ENCODE measurements around the gene ARHGAP10.

ARHGAP10 gene

DNA sequence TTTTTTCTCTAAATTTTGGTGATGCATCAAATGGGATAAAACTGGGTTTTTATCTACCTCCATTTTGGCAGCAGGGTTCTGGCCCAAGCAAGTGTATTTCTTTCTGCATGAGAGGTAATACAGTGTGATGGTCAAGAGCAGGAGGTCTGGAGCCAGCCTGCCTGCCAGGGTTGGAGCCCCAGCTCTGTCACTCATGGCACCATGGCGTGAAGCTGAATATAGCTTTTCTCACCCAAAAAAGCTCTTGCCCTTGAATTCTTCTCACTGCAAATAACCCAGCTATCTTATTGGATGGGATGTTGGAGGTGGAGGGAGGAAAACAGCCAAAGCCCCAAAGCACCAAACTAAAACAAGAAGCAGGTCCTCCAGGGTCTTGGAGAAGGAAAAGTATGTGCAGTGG is 218.4 kb downstream of the ARHGAP10 start:
- no peak for DNase-seq (ENCODE audit: low read depth)

DNA sequence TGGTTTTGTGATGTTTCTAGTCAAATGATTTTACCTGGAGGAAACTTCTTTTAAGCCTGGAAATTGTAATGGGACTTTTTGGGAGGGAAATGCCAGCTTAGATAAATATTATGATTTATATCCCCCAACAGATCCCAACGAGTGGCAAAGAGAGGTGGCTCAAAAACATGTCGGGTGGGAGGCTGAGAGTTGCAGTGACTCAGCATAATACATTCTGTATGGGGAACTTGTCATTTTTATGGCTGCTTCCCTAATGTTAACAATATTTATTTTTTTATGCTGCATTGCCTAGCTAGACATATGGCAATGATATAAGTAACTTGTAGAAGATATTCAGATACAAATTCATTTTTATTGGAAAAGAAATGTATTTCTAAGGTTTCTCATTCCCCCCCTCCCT is 219.0 kb downstream of the ARHGAP10 start:
- DNase-seq (ENCODE audit: low read depth): no peak

DNA sequence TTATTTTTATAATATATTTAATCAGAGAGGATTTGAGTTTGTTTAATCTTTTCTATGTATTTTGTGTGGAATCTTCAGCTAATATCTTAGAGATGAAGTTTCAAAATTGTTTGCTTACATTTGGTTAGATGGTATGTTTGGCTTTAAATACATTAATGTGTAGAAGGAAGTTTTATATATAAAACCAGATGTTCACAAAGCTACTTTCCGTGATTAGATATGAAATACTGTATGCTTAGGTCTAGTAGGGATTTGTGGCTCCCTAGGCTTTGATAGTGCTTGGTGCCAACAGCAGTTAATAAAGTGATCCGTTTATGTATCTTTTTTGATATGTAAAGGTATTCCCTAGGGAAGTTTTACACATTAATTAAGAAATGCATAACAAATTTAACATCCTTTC is 223.0 kb downstream of the ARHGAP10 start:
- DNase-seq (ENCODE audit: low read depth): no peak

DNA sequence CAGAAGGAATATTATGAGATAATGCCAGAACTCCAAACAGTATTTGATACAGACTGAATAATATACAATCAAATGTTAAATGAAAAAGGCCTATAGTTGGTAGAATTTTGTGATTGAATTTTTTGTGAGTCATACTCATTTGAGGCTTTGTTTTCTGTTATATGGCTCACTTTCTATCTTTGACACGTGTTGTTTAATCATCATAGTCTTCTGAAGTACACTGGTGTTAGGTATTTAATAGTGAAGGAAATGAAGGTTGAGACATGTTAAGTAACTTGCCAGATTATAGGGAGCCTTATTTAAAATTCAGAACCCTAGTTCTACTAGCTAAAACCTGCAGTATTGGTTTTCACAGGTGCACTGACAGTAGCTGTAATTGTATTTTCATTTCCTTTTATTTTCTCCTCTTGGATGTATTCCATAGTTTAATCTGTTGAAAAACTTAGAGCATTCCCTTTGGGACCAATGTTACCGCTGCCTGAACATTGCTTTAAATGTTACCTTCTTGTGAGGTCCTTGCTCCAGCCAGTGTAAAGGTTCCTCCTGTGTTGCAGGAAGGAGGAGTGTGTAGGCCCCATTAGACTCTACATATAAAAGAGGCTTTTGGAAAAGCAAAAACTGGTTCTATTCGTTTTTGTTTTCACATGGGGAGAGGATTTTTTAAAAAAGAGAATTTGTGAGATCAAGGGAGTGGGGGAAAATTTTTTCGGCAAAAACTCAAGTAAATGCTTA is 224.1 kb downstream of the ARHGAP10 start:
- no peak for DNase-seq (ENCODE audit: low read depth)

DNA sequence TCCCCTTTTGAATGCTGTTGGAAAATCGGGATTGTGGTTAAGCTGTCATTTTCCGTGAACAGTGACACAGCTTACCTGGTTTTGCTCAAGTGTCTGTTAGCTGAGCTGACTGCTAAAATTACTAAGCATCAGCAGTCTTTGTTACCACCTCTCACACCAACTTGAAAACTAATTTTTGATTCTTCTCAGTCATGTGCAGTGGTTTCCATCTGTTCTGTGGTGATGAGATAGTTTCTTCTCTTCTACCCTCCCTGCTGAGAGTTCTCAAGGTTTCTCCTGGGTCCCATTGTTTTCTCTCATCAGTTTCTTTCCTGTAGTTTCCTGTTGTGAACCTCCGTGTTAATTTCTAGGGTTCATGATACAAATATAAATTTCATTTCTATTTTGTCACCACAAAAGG is 225.6 kb downstream of the ARHGAP10 start:
- no peak for DNase-seq (ENCODE audit: low read depth)

DNA sequence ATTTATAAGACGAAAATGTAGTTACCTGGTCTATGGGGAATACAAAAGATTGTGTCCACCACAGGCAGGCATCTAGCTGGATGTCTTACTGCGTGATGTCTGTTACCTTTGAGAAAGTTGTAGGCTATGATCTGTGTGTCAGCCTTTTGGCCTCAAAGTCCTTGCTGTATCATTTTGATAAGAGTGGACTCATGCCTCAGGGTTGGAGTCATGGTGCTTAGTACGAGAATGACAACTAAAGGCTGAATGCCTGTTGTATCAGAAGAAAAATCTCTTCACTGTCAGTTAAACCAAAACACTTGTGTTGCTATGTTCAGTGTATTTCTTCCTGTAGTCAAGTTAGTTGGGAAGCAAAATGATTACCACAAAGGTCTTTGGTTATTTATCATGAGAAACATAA is 226.2 kb downstream of the ARHGAP10 start:
- no peak for DNase-seq (ENCODE audit: low read depth)

DNA sequence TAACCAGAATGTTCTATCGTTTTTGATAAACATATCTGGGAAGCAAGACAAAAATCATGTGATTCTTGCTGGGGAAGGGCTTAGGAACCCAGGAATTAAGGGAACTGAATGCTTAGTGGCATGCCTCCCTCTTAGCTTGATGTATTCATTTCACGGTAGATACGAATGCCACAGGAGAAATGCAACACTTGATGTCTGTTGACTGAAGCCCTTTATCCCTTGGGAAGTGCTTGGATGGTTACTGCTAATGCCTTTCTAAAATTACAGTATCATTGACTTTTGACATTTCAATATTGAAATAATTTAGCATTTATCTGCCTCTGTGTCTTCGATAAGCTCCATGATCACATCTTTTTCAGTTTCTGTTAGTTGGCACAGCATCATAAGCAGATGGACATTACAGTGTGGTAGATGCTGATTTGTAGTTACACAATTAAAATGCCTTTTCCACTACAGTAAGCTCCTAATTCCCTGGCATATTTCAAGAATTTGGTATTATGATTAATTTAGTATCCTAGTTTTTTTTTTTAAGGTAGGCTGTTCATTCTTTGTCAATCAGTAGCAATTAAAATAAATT is 226.7 kb downstream of the ARHGAP10 start:
- no peak for DNase-seq (ENCODE audit: low read depth)

DNA sequence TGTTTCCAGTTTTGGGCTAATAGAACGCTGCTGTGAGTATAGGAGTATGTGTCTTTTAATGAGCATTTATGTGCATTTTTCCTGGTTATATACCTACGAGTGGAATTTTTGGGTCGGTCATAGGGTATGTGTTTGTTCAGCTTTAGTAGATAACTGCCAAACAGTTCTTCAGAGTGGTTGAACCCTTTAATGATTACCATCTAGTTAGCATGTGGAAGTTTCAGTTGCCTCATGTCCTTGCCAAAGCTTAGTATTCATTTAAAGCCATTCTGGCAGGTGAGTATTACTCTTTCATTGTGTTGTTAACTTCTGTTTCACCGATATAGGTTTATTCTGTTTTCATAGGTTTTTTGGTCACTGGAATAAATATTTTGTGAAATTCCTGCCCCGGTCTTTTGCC is 229.1 kb downstream of the ARHGAP10 start:
- no peak for DNase-seq (ENCODE audit: low read depth)

DNA sequence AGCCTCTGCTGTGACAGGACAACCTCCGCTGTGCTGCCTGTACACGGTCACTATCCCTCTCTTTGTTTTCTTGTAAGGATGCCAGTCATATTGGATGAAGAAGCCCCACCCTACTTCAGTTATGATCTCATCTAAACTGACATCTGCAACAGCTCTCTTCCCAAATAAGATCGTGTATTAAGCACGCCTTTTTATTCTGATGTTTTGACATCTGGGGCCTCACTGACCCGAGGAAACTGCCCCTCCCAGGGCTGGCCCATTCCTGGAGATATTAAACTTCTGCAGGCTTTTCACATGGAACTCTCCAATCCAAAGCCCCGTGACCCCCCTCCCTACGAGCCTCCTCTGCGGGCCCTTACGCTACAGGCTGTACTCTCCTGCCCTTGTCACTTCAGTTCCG is 232.0 kb downstream of the ARHGAP10 start:
- no peak for DNase-seq (ENCODE audit: low read depth)

DNA sequence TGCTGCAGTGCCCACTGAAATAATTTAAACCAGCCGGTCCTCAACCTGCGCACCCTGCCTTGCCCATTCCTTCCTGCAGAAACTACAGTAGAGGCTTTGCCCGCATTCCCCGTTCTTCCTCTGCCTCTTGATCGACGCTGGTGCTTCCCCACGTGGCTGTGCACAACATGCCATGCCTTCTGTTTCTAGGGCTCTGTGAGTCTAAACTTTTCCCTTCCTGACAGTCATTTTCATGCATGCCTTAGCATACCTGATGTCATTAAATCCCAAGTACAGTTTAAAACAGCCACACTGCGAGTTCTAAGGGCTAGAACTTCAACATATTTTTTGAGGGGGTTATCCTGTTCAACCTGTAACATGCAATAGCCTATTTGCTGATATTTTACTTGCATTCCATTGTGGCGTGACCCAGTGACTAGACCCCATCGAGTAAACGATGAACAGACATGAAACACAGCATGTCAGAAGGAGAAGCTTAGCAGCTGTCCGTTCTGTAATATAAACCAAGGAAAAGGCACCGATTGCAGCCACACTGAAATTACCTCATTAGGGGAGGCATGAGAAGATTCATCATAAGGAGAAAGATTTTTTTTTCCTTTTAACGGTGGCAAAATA is 232.5 kb downstream of the ARHGAP10 start:
- DNase-seq (ENCODE audit: low read depth): no peak

DNA sequence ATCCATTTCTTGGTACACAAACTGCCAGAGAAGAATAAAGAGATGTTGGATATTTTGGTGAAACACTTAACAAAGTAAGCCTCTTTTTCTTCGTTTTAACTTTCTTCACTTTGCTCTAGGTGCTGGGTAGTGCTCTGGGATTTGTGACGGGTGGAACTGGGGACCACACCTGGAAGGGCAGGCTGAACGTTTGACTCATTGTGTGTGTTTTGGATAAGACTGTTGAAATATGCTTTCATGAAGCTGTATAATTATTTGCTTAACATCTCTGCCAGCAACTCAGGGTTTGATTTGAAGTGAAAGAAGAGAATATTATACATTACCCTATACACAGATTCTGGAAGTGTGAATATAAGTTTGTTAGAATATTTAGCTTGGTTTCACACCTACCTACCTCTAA is 233.2 kb downstream of the ARHGAP10 start:
- DNase-seq (ENCODE audit: low read depth): no peak

DNA sequence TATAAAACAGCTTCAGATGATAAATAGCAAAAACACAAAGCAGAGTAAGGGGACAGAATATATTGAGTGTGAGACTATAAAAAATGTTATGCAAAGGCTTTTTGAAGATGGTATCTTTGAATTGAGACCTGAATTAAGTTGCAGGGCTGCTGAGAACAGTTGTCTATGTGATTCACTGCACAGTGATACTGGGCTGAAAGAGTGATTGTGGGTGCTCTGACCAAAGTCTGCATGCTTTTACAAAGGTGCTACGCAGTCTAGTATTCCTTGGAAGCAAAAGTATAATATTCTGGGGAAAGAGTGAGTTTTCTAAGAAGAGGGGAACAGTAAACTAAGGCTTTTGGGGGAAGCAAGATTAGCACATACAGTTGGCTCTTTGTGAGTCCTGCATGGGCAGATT is 234.0 kb downstream of the ARHGAP10 start:
- DNase-seq (ENCODE audit: low read depth): no peak

DNA sequence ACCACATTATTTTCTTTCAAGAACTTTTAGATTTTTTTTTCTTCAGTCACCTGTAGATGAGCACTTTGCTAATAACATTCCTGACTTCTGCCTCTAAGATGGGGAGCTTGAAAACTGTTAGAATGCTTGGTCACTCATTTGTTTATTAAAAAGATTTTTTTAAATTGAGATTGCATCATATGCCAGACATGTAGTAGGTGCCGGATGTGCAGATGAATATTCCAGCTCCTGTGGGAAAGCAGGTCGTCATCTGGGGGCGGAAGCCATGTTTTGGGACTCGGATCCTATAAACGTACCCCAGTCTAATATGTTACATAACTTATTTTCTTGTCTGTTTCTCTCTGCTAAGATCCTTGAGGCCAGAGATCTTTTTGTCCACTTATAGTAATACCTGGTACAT is 236.8 kb downstream of the ARHGAP10 start:
- no peak for DNase-seq (ENCODE audit: low read depth)

DNA sequence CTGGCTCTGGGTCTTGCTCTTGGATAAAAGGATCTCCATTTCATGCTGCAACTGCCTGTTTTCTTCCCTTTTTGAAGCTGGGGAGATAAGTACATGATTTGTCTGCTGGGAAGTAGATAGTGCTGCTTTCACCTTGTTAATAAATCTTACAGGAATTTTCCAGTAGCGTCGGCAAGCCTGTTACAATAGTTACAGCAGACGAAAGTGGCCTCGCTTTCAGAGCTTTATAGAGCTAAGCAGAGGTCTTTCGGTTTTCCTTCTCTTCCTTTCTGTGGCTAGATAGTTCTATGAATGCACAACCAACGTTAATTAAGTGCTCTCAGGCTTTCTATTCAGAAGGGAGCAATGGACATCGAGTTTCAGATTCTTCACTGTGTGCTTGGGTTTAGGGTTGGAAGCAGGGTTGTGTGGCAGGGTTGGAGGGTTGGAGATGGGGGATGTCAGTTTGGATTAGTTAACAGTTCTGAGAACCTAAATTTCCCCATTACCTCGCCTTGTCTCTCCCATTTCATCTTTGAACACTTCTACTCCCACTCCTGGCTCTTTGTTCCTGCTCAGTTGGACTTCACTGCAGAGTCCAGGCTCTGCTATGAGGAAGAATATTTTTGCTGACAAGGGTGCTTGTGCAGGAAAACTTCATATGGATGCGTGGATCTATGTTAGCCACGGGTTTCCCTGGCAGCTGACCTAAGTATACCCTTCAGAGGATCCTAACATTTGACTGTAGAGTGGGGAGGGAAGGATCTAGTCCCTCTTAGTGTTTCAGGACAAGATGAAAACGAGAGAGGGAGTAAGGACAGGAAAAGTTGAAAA is 237.9 kb downstream of the ARHGAP10 start:
- no peak for DNase-seq (ENCODE audit: low read depth)

DNA sequence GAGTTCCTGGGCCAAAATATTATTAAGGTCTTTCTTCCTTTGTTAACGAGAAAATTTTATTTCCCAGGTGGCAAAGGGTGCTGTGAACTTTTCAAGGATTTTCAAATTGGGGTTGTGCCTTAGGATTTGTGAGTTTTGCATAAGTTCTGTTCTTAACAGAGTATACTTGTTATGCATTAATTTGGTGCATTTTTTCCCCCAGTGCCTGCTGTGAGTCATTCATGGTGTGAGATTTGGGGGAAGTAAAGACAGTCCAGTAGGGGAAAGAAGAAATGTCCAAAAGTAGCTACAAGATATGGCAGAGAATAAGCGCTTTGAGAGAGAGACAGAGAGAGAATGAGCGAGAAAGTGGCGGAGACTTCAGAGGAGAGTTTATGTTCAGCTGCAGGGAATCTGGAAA is 239.2 kb downstream of the ARHGAP10 start:
- no peak for DNase-seq (ENCODE audit: low read depth)

DNA sequence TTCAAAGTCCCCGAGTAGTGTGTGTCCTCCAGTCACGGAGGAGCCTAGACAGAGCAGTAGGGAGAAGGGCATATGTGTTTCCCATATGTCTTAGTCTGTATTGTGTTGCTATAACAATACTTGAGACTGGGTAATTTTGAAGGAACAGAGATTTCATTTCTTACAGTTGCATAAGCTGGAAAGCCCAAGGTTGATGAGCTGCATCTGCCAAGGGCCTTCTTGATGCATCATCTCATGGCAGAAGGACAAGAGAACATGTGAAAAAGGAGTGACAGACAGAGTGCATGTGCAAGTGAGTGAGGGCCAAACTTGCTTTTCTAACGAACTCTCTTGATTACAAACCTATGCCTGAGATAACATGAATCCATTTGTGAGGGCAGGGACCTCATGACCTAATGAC is 243.4 kb downstream of the ARHGAP10 start:
- DNase-seq (ENCODE audit: low read depth): no peak

DNA sequence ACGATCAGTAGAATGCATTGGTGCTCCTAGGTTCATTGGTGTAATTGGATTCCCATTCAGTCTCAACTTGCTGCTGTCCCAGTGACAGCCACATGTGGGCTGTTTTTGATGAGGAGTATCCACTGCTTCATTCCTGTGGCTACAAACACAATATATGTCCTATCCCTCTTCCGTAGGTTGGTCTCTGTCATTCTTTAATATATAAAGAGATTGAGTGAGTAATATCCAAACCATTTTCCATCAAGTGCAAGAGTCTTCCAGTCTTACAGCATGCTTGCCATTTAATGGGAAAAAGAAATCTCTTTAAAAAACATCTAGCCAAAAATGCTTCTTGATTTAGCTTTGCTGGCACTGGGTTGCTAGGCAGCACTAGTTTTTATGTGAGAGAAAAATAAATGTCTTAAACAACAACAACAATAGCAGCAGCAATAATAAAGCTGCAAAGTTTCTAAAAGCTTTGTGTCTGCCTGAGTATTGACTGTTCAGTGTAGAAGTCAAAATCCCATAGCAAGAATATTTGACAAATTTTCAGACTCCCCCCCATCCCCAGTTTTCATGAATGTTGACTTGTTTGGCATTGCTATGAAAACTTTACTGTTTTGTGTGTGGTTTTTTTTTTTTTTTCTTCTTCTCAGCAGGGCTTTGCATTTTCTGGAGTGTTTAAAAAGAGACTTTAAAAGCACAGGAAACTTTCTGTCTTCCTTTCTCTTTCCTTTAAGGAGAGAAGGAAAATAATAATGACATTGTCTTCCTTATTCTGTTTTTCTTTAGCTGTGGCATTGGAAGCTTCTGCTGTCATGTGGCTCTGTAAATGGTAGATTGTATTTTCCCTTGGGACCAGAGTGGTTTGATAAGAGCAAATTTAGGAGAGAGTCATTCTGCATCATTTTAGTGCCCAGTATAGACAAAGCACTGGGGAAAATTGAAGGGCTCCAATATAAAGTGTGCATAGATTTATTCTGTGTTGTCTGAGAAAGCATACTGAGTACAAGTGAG is 244.3 kb downstream of the ARHGAP10 start:
- DNase-seq (ENCODE audit: low read depth): no peak

DNA sequence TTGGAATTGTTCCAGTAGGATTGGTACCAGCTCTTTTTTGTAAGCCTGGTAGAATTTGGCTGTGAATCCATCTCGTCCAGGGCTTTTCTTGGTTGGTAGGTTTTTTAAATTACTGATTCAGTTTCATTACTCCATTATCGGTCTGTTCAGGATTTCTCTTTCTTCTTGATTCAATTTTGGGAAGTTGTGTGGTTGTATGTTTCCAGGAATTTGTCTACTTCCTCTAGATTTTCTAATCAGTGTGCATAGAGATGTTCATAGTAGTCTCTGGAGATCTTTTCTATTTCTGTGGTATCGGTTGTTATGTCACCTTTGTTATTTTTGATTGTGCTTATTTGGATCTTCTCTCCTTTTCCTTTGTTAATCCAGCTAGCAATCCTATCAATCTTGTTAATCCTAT is 248.7 kb downstream of the ARHGAP10 start:
- no peak for DNase-seq (ENCODE audit: low read depth)

DNA sequence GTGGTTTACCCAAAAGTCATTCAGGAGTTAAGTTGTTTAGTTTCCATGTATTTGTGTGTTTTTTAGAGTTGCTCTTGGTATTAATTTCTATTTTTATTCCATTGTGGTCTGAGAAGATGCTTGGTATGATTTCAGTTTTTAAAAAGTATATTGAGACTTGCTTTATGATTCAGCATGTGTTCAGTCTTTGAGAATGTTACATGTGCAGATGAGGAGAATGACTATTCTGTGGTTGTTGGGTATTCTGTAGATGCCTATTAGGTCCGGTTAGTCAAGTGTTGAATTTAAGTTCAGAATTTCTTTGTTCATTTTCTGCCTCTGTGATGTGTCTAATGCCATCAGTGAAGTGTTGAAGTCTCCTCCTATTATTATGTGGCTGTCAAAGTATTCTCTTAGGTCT is 249.4 kb downstream of the ARHGAP10 start:
- no peak for DNase-seq (ENCODE audit: low read depth)

DNA sequence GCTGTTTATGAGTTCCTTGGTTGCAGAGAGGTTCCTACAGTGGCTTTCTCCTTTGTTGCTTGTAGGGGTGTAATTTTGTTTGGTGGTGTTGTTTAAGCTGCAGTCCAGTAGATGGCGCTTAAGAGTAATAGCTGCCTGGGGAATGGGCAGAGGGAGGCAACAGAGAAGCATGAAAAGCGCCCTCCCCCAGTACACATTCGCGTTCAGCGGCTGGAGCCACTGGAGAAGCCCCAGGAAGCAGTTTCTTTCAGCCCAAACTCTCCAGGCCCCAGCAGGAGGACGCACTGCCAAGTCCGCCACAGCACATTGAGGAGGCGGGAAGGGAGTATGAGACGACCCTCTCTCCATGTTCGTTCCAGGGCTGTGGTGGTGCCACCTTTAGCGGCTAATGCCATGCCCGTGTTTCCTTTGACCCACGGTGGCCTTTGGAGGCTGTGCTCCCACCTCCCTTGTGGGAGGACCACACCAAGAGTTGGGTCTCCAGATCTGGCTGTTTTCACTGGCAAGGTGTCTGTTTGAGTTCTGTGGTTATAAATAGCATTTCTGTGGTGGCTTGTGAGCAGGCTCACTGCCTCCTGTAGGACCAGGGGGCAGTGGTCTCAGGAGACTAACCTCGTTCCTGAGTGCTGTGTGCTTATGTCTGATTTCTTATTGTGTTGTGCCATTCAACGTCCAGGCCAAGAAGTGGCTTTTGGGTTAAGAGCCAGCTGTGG is 252.3 kb downstream of the ARHGAP10 start:
- DNase-seq (ENCODE audit: low read depth): no peak

DNA sequence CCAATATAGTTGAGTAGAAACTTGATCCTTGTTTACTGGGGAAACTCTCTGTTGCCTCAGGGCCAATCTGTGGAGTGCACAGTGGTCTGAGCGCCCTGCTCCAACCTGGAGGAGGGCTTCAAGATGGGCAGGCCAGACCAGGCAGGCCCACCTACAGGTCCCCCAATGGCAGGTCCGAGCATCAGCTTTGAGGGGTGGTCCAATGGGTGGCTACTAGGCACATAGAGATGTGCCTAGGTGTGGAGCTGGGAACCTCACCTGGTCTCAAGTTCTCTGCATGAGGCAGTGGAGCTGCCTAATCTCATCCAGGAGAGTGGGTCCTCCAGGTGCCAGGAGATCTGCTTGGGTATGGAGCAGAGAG is 252.9 kb downstream of the ARHGAP10 start:
- DNase-seq (ENCODE audit: low read depth): no peak
